Measurements from ENCODE around the gene MB. TPM values are rescaled to one million over a fixed set of nuclear protein-coding genes. Genes with fewer than 3 reads are reported as not detected.

The MB gene
- total RNA-seq, 1 experiment from 2014 or later = 1.5 TPM

DNA sequence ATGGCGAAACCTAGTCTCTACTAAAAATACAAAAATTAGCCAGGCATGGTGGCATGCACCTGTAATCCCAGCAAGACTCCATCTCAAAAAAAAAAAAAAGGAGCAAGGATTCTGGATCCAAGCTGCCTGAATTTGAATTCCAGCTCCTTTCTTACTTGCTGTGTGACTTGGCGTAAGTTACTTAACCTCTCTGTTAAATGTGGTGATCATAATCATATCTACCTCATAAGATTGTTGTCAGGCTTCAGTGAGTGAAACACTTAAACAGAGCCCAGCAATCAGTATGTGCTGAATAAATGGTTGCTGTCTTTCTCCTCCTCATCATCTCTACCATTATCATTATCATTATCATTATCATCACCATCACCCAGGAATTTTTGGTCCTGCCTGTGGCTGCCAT lies 2.7 kb downstream of the MB start (continued):
- TF ChIP-seq POLR2A (IDR thresholded peaks at IDR 0.05; ENCODE audit: borderline replicate concordance, extremely low read depth, insufficient read depth, insufficient read length) (no peak), CBX3 (IDR thresholded peaks at IDR 0.05; ENCODE audit: low read depth) (no peak), SIN3A (IDR thresholded peaks at IDR 0.05; ENCODE audit: low read depth) (no peak), RAD21 (IDR thresholded peaks at IDR 0.05; ENCODE audit: low read depth) (no peak), EZH2 (IDR thresholded peaks at IDR 0.05) (no peak), CEBPB (IDR thresholded peaks at IDR 0.05; ENCODE audit: low read depth) (no peak), YY1 (IDR thresholded peaks at IDR 0.05; ENCODE audit: extremely low read depth, insufficient replicate concordance, low read depth, low read length) (no peak)
- TF ChIP-seq, protein P1, sequence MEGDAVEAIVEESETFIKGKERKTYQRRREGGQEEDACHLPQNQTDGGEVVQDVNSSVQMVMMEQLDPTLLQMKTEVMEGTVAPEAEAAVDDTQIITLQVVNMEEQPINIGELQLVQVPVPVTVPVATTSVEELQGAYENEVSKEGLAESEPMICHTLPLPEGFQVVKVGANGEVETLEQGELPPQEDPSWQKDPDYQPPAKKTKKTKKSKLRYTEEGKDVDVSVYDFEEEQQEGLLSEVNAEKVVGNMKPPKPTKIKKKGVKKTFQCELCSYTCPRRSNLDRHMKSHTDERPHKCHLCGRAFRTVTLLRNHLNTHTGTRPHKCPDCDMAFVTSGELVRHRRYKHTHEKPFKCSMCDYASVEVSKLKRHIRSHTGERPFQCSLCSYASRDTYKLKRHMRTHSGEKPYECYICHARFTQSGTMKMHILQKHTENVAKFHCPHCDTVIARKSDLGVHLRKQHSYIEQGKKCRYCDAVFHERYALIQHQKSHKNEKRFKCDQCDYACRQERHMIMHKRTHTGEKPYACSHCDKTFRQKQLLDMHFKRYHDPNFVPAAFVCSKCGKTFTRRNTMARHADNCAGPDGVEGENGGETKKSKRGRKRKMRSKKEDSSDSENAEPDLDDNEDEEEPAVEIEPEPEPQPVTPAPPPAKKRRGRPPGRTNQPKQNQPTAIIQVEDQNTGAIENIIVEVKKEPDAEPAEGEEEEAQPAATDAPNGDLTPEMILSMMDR (IDR thresholded peaks at IDR 0.05 in 2 of 3, conservative IDR thresholded peaks at IDR 0.05 in 1 of 3; ENCODE audit: borderline replicate concordance in 1 of 3, insufficient read depth in 1 of 3, low read depth in 2 of 3, low read length in 2 of 3) = no peak

DNA sequence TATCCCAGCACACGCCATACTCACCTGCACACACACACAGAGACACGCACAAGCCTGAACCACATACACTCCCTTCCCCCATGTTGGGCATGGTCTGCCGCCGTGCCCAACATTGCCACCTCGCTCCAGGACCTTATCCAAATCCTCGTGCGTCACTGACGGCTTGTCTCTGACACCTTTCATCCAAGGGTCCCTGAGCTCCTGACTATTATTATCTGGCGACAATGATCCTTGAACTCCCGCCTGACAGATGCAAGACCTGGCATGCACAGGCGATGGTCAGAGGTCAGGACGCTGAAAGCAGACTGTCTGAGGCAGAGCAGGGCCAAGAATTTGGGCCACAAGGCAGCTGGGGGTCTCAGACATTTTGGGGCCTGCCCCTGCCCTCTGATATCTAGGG lies 4.2 kb downstream of the MB start:
- no peaks in the 10 kb centered on the region for H3K27me3 ChIP-seq (ENCODE audit: insufficient read depth, low read length)
- H3K4me1 ChIP-seq (ENCODE audit: control insufficient read depth in 1 of 2, insufficient read depth in 2 of 2, low read length in 2 of 2) = no peaks in the 10 kb centered on the region
- no peaks in the 10 kb centered on the region for H4K20me1 ChIP-seq (ENCODE audit: insufficient read depth)
- no peak overlapping the region for H2AFZ ChIP-seq (ENCODE audit: low read depth, low read length, poor library complexity, severe bottlenecking)
- H3K79me2 ChIP-seq (ENCODE audit: insufficient read depth, low read length) = no peaks in the 10 kb centered on the region
- H3K9me3 ChIP-seq (ENCODE audit: control insufficient read depth in 1 of 2, insufficient read depth in 1 of 2, low read depth in 1 of 2, low read length in 2 of 2) = no peaks in the 10 kb centered on the region
- intact Hi-C loops (cut with micrococcal nuclease) = no loop called here
- no peak overlapping the region for H3K4me3 ChIP-seq (replicated peaks in 1 of 2; ENCODE audit: low read depth in 1 of 2, low read length in 2 of 2)
- DNase-seq (ENCODE audit: low read depth, low spot score) = no peak
- H3K36me3 ChIP-seq (ENCODE audit: control insufficient read depth in 1 of 2, insufficient read depth in 2 of 2, low read length in 2 of 2) = no peaks in the 10 kb centered on the region
- POLR2A ChIA-PET = no interaction called here
- TF ChIP-seq CBX3 (IDR thresholded peaks at IDR 0.05; ENCODE audit: low read depth) (no peak), EGR1 (IDR thresholded peaks at IDR 0.05; ENCODE audit: low read depth) (no peak), TCF7L2 (IDR thresholded peaks at IDR 0.05; ENCODE audit: borderline replicate concordance, extremely low read depth, insufficient read depth, insufficient read length) (no peak), POLR2A (IDR thresholded peaks at IDR 0.05; ENCODE audit: borderline replicate concordance, extremely low read depth, insufficient read depth, insufficient read length) (no peak)
- no peak overlapping the region for H3K4me2 ChIP-seq (ENCODE audit: low read length)
- H3K27ac ChIP-seq (ENCODE audit: low read depth, low read length) = no peak overlapping the region
- CTCF ChIA-PET = no interaction called here
- no peaks in the 10 kb centered on the region for H3K9me2 ChIP-seq (ENCODE audit: insufficient read depth)
- RAD21 ChIA-PET (ENCODE audit: low non-redundant PET in 1 of 2, low total read pairs in 2 of 2, uncharacterized antibody in 2 of 2, unreplicated experiment in 2 of 2) = no interaction called here
- no peak for ATAC-seq
- no TSS peak for BruUV-seq (replicated peaks)
- H3K9ac ChIP-seq (ENCODE audit: low read length) = no peak overlapping the region
